ENCODE results near the gene SMG5. TPM values are rescaled to one million over a fixed set of nuclear protein-coding genes. Genes with fewer than 3 reads are reported as not detected.

Gene SMG5
- total RNA-seq, 1 donor from 2014 or later: 71.5 TPM

DNA sequence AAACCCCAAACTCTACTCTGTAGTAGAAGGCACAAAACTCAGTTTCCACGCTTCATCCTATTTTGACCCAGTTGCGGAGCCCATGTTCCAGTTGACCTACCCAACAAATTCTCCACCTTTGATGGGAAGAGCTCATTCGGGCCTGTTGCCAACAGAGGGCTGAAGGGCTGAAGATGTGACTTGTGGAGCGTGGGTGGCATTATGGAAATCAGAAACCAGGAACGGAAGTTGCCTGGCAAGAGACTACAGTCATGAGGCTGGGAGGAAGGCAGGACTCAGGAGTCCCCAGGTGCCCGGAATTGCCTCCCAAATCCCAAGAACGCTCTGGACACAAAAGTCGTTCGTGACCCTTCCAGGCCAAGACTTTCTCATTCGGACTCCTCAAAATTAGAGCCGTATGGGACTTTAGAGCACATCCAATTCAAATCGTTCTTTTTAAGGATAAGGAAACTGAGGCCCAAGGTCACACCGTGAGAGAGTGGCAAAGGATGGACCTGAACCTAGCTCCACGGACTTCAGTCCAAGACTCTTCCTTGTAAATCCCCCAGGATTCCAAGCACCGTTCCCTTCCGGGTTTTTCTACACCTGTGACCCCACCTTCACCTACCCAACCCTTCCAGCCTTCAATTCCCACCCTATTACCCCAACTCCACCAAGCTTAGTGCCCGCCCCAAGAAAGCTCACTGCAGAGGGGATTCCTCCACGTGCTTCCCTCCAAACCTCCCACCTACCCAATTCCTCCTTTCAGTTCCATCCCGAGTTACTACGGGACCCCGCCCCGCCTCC is 739 bp downstream of the SMG5 start:
- intact Hi-C loops (cut with micrococcal nuclease): loop anchor here (1.0 to 5.0 kb wide), 12 partner anchors 56 to 1010 kb away; partner anchors contain the start of genes CCT3, CLK2, GON4L and KHDC4

- intact Hi-C loops (cut with micrococcal nuclease): loop anchor here (5.0 kb wide), 3 partner anchors 369 to 1009 kb away; partner anchors contain the start of genes CLK2 and RIT1
These were observed 1.3 kb downstream of the SMG5 start for GRCh38 chr1:156281281-156281680.

DNA sequence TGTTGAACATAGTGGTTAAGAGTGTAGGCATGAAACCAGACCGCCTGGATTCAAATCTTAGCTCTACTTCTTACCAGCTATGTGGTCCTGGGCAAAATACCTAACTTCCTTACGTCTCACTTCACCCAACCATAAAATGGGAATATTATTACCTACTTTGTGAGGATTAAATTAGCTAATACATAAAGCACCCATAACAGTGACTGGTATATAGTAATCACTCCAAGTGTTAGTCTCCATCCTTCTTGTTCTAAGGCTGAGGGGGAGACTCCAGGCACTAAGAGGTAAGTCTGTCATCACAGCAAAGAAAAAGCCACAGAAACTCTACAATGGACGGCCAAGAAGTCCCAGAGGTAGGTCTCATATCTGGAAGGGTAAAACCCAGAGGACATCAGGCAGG is 2.8 kb downstream of the SMG5 start:
- intact Hi-C loops (cut with micrococcal nuclease): loop anchor here (5.0 kb wide), 3 partner anchors 368 to 1008 kb away; partner anchors contain the start of genes CLK2 and RIT1

DNA sequence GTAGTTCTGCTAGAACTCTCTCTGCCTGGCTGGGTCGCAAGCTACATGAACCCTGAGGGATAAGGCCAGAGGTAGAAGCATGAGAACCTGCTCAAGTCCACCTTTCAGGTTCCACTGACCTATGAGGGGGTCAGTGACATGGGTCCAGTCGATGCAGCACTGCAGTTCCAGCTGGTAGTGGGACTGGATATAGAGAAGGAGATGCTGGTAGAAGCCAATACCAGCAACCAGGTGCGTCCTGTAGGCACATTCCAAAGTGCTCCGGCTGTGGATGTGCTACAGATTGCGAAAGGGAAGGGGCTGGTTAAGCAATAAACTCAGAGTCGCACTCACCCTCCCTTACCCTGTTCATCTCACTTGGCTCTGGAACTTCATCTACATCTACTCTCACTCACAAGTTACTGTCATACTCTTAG is 5.7 kb downstream of the SMG5 start:
- intact Hi-C loops (cut with micrococcal nuclease): no loop called here

DNA sequence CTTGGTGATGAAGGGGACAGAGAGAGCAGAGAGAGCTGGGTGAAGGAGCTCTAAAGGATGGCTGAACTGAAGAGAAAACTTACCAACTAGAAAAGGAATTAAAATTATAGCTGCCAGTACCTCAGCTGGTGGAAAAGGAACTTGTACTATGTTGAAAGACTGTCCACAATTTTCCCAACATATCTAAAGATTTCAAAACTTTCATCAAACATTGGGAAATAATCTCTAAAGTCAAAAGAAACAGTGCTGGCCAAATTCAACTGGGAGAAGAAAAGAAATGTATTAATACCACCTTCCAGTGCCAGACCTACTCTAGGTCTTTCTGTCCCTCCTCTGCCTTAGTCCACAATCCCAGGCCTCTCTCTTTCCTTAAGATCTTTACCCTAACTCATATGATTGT is 6.1 kb downstream of the SMG5 start:
- intact Hi-C loops (cut with micrococcal nuclease): no loop called here

DNA sequence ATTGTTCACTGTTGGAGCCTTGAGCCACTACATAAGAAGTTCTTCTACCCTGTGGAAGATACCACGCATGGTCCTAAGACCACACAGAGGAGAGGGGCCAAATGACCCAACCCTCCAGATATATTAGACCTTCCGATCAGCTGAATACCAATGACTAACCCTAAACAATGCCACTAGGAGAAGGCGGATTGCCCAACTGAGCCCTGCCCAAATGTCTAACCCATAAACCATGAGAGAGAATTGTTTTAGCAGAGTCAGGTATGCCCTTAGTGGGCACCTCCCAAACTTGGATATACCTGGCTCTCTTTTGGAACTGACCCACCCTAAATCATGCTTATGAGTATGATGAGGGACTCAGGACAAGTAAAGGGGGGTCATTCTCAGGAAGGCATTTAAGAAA is 12.3 kb downstream of the SMG5 start:
- intact Hi-C loops (cut with micrococcal nuclease): no loop called here

DNA sequence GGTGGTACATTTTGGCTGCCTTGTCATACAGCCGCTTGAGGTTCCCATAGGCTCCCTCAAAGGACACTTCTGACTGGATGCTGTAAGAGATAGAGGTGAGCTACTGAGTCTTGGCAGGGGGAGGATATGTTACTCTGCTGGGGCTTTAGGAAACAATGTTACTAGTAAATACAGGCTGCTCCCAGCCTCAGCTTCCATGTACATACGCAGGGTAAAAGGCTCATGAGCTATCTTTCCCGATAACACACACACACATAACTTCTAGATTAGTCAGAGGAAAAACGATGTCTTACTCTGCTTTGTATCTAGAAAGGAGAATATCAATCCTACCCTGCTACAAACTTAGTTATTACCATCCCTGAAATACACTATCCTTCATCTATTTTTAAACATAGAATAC is 14.3 kb downstream of the SMG5 start:
- intact Hi-C loops (cut with micrococcal nuclease): no loop called here

GRCh38 chr1:156266051-156266450 is 16.6 kb downstream of the SMG5 start:
- intact Hi-C loops (cut with micrococcal nuclease): no loop called here

DNA sequence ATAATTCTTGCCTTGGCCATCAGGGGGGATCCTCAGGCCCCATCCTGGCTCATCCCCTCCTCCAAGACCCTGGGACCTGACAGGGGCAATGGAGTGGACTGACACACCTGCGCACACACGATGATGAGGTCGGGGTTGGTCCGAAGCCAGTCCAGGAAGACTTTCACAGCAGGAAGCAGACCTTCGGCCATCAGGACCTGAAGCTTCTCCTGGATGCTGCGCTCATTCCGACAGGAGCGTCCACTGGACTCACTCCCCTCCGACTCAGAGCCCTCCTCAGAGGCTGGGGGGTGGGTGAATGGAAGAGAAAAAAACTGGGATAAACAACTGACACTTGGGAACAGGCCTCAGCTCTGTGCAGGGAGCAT is 19.4 kb downstream of the SMG5 start:
- intact Hi-C loops (cut with micrococcal nuclease): no loop called here

DNA sequence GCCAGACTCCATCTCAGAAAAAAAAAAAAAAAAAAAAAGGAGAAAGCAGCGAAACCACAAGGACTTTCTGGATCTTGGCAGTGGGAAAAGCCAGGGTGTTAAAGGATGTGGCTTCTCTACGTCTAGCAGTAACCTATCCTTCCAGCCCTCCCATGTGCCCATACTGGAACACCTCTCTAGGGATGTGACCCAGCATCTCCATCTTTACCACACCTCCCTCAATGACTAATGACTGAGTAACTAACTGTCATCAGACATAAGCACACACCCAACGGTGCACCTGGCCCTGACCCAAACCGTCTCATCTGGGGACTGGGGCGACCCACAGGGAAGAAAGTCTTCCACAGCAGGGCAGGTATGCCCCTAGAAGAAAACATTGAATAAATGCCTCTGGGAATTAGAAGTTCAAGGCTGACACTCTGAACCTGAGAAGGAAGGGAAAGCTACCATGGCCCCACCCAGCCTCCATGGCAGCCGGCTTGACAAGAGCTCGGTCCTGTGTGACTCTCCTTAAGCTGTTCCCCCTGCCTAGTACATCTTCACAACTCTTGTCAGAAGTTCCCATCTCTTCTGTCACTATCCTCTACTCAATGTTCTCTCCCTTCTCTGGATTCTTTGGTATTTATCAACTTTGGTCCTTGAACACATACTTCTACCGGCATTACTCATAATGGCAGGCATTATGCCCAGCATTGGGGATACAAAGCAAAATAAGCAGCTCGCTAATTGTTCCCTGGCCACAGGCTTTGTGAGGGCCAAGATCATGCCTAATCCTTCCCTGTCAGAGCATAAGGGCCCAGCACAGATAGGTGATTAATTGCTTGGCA is 20.0 kb downstream of the SMG5 start:
- intact Hi-C loops (cut with micrococcal nuclease): no loop called here

DNA sequence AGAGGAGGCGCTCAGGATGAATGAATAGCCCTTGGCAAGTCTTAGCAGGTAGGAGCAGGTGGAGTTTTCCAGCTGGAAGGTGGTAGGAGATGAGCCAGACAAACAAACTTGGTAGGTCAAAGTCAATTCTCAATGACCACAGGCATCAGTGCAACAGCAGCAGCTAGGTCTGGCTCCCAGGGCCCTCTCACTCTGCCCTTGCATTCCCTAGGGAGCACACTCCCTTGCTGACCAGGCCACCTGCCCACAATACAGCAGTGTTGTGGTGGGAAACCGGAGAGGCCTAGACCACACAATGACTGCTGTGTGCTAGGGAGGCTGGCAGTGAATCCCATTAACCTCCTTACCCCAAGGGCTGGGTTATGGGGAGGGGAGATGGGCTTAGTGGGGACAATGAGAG is 21.7 kb downstream of the SMG5 start:
- intact Hi-C loops (cut with micrococcal nuclease): no loop called here

DNA sequence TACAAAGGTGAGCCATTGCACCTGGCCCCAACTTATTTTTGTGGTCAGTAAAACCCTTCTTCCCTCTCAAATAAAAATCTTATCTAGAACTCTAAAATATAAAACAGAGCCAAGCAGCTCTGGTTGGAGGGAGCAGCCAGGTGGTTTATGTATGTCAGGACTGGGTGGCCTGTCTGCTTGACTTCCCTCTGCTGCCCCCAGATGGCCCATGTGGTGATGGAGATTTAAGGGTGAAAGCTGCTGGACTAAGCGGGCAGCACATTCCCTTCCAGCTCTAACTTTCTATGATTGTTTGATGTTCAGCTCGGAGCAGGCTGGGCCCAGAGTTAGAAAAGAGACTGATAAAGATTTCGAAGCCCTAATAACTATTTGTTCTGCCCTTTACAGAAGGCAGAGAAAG is 22.8 kb downstream of the SMG5 start:
- intact Hi-C loops (cut with micrococcal nuclease): no loop called here

- intact Hi-C loops (cut with micrococcal nuclease): no loop called here
These were observed 23.8 kb downstream of the SMG5 start for GRCh38 chr1:156258859-156259258.

- intact Hi-C loops (cut with micrococcal nuclease): no loop called here
These were observed 24.9 kb downstream of the SMG5 start for GRCh38 chr1:156257711-156258110.

DNA sequence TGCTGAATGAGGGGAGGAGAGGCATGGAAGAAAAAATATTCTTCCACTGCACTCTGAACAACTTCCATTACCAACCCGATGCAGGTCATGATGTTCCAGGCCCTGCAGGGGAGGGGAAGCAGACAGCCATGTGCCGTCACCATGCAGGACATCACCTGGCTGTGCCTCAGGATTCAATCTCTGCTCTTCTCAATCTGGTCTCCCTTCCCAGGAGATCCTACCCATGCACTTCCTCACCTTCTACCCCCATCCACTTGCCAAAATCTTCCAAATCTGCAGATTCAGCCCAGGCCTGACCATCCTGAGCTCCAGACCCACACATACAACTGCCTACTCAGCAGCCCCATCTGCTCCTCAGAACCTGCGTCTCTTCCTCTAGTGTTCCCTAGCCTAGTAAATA is 29.0 kb downstream of the SMG5 start:
- intact Hi-C loops (cut with micrococcal nuclease): no loop called here

GRCh38 chr1:156251527-156251926 is 31.1 kb downstream of the SMG5 start:
- intact Hi-C loops (cut with micrococcal nuclease): no loop called here

GRCh38 chr1:156249593-156249992 is 33.0 kb downstream of the SMG5 start:
- intact Hi-C loops (cut with micrococcal nuclease): no loop called here

- intact Hi-C loops (cut with micrococcal nuclease): no loop called here
These were observed 34.3 kb downstream of the SMG5 start for GRCh38 chr1:156248323-156248683.

- intact Hi-C loops (cut with micrococcal nuclease): no loop called here
These were observed 34.9 kb downstream of the SMG5 start, which contains the start of gene PAQR6 for GRCh38 chr1:156247460-156248322. Gene PAQR6, minus strand, starts transcription at chr1:156248056. Its CDS starts 1,325 bp downstream, at chr1:156246731.

GRCh38 chr1:156246781-156247459 is 35.7 kb downstream of the SMG5 start:
- intact Hi-C loops (cut with micrococcal nuclease): no loop called here

- intact Hi-C loops (cut with micrococcal nuclease): no loop called here
These were observed 36.3 kb downstream of the SMG5 start for GRCh38 chr1:156246241-156246780.

Data from T-helper 1 cell treated with Interleukin-12 subunit alpha and Interleukin-12 subunit beta and Interleukin-4 antibody, amounts not matched to agents 30 ng/mL and 1 ng/mL, for 36 hours (primary cell).